ENCODE results near the gene NFATC1.
"Not testable (repeated sequence)": the region's sequence is repeated elsewhere in the genome, so short reads cannot be mapped to it uniquely, and the experiment has no call there.

NFATC1 gene

DNA sequence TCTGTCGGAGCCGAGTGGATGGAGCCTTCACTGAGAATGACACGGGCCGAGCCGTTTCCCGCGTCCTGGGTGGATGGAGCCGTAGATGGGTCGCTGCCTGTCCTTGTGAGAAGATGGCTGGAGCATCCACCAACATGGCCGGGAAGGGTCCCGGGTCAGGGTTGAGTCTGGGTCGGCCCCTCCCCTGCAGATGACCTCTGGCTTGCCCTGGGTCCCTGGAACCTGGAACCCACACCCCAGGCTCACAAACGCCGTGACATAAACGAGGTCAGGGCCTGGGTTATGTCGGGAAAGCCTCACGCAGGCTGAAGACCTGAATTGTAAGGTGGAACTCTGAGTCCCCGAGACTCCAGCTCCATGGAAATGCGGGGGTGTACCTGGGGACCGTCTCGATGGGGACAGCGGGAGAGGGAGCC is 94.9 kb downstream of the NFATC1 start:
- DNase-seq (ENCODE audit: low spot score) = no peak

DNA sequence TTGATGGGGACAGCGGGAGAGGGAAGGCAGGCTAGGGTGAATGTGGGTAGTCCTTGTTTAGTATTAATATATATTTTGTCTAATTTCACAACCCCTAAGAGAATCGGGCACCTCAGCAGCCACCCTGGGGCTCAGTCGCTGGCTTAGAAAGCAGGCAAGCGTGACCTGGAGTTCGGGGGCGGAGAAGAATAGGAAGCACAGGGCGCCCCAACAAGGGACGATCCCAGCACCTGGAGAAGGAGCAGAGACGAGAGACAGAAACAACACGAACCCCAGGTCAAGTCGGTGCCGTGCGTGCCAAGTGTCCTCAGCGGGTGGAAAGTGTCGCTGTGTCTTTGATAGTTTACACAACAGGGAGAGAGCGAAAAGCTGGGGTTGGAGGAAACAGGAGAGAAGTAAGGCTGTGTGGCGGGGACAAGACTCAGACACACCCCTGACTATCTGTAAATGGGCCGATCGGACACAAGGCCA is 95.4 kb downstream of the NFATC1 start:
- no peak for DNase-seq (ENCODE audit: low spot score)

DNA sequence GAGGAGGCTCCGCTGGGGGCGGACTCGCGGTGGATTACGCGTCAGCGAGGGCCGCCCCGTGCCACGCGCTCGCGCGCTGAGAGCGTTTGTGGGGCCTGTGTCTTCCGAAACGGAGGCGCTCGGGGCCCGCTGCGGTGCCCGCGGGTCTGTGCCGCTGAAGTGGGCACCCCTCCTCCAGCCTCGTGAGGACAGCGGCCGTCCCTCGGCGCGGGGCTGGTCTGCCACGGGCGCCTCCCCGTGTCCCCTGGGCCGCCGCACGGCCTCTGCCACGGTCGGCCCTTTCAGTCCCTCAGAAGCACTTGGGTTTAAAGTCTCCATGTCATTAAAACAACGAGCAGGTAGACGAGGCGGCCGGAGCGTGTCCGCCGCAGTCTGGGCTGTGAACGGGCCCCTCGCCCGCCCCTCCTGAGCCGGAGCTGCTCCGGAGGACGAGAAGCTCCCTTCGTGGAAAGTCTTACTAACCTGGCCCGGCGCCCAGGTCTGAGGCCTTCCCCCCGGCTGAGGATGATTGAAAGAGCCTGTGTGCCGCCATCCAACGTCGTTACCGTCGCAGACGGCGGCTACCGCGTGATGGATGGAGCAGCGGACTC is 97.6 kb downstream of the NFATC1 start:
- DNase-seq (ENCODE audit: low spot score) = no peak

DNA sequence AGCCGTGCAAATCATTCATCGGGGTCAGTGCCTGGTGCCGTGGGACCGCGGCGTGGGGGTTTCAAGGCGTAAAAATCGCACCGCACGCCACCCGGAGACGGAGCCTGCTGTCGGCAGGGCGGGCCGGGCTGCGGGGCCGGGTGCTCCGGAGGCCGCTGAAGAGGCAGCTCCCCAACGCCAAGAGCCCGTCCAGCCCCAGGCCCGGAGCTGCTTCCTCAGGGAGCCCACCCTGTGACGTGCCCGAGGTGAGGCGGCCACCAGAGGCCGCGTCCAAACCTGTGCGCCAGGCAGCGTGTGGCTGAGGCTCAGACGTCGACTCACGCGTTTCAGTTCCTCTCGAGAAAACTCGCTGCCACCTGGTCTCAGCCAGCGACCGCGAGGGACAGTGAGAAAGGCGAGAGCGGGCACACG is 98.1 kb downstream of the NFATC1 start:
- no peak for DNase-seq (ENCODE audit: low spot score)

DNA sequence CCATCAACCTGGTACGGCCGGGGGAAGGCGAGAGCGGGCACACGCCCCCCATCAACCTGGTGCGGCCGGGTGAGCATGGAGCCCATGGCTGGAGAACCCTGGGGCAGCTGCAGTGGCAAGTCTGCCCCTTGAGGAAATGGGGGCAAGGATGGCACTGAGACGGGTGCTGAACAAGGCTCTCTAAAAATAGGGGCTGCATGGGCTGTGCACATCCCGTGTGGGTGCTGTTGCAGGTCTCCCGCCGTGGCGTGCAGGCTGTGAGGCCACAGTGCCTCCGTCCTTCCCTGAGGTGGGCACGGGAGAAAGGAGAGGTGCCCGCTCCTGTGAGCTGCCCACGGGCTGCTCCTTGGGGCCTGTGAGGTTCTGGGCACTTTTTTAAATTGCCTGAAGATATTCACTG is 99.2 kb downstream of the NFATC1 start:
- DNase-seq (ENCODE audit: low spot score) = no peak

DNA sequence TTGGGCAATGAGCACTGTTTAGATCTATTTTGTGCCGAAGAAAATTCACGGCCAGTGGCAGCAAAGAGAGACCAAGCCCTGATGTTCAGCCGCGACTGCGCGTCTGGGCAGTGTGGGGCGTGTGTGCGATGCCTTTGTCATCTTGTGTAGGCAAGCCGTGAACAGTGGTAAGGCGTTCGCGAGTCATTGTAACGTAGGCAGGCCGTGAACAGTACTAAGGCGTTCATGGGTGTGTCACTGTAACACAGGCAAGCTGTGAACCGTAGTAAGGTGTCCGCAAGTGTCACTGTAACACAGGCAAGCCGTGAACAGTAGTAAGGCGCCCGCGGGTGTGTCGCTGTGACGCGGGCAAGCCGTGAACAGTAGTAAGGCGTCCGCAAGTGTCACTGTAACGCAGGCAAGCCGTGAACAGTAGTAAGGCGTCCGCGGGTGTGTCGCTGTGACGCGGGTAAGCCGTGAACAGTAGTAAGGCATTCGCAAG is 99.9 kb downstream of the NFATC1 start:
- no peak for DNase-seq (ENCODE audit: low spot score)

DNA sequence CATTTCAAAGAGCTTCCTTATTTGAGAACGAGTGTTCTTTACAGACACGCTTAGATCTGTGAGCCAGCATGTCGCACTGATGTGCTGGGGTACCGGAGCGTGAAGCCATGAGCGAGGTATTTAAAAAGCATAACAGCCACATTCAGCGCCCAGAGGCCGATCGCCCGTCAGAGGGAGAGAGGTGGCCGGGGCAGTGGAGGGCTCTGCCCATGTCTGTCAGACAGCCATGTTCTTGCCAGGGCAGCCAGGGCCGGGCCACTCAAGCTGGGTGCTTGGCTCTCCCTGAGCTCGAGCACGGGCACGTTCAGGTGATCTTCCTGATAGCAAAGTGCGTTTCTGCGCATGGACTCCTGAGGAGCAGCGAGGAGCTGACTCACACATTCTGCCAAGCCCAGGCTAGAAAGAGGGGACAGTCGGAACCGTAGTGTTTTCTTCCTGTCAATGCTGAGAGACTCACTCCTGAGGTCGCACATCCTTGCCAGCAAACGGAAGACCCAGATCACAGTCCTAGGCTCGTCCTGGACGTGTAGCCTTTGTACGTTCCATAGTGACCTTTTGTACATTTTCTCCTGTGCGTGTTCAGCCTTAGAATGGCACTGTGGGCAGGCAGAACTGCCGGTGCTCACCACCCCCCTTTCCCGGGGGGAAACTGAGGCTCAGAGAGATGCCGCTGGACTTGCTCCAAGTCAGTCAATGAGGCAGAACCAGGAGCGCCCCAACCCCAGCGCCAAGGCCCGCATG is 100.7 kb downstream of the NFATC1 start:
- DNase-seq (ENCODE audit: low spot score) = no peak

DNA sequence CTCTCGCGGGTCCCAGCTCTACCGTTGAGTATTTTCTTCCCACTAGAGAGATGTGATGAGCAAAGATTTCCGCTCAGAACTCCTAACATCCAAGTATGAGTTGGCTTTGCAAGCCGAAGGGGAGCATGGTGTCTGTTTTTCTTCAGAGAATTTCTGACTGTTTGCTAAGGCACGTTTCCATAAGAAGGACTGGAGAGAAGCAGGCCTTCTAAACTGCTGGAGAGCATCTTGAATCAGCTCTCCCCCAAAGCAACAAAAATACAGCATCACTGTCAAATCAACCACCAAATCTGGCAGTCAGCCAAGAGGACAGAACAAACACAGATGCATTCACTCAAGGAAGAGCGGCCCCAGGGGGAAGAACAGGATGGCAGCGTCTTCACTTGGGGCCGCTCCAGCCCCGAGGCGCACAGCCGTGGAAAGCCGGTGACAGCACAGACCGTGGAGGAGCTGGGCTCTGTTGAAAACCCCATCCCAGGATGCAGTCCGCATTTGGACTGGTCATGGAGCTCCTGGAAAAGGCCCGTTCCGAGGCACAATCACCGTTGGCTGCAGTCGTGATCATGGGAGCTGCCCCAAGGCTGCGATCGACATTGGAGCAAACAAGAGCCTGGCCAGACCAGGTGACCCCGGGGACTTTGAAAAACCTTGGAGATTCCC is 101.4 kb downstream of the NFATC1 start:
- DNase-seq (ENCODE audit: low spot score) = peak; percentile 38

DNA sequence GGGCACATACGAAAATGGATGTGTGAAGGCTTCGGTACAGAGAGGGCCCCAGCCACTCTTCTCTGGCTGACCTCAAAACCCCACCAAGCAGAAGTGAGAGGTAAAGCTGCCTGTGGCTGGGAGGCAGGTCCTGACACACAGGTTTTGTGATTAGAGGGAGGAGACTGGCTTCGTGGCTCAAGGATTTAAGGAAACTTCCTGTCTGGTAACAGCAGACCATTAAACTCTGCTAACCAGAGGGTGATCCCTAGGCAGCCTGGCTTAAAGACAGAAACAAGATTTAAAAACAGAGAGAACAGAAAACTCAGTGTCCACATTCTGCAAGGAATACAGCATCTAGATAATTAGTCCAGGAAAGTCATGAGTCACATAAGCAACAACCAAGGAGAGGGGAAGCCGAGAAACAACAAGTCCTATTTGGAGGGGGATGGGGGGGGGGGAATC is 101.9 kb downstream of the NFATC1 start:
- no peak for DNase-seq (ENCODE audit: low spot score)

DNA sequence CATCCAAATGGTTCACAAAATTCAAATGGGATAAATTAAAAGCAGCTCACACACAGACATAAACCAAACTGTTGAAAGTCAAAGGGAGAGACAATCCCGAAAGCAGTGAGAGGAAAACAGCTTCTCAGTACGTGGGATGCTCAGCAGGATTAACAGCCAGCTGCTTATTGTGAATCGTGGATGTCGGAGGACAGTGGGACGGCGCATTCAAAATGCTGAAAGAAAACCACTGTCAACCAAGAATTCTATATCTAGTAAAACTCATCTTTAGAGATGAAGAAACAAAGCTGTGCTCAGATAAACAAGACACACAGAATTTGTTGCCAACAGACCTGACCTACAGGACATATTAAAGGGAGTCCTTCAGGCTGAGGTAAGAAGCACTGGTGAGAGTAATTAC is 102.9 kb downstream of the NFATC1 start:
- DNase-seq (ENCODE audit: low spot score) = no peak

DNA sequence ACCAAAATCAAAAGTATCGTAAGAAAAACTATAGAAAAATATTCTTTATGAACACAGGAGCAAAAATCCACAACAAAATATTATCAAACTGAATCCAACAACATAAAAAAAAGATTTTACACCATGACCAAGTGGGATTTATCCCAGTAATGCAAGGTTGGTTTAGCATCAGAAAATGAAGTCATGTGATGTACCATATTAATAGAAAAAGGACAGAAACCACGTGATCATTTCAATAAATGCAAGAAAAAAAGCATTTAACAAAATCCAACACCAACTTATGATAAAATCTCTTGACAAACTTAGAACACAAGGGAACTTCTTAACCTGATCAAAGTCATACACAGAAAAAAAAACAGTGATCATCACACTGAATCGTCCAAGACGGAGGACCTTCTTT is 105.3 kb downstream of the NFATC1 start:
- no peak for DNase-seq (ENCODE audit: low spot score)

DNA sequence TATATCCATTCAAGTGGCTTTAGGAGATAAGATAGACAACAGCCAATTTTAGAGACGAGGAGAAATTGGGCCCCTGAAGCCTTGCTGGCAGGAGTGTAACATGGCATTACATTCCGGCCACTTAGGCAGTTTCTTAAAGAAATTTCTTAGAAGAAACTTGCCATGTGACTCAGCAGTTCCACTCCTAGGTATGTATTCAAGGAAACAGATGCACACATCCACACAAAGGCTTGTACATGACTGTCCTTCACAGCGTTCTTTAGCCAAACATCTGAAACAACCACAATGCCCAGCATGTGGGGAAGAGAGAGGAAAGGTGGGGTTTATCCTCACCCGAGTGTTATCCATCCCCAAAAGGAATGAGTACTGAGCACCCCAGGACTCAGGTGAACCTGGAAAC is 107.1 kb downstream of the NFATC1 start:
- DNase-seq (ENCODE audit: low spot score) = no peak

DNA sequence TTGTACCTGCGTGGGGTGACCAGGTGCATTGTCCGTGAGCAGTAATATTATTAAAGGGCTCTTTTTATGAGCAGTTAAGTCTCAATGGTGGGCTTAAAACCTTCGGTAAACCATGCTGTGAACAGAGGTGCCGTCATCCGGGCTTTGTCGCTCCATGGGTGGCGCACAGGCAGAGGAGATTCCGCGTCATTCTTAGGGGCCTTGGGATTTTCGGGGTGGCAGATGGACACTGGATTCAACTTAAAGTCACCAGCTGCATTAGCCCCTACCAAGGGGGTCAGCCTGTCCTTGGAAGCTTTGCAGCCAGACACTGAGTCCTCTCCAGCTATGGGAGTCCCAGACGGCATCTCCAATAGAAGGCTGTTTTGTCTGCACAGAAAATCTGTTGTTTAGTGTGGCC is 107.7 kb downstream of the NFATC1 start:
- no peak for DNase-seq (ENCODE audit: low spot score)

DNA sequence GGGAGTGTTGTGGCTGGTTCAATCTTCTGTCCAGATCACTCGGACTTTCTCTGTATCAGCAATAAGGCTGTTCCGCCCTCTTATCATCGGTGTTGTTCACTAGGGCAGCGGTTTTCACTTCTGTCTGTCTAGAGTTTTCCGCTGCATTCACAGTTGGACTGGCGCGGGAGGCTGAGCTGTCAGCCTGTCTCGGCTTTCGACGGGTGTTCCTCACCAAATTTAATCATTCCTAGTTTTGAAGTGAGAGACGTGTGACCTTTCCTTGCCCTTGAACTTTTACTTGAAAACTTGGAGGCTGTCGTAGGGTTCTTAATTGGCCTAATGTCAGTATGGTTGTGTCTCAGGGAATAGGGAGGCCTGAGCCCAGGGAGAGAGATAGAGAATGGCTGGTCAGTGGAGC is 108.3 kb downstream of the NFATC1 start:
- DNase-seq (ENCODE audit: low spot score) = no peak

DNA sequence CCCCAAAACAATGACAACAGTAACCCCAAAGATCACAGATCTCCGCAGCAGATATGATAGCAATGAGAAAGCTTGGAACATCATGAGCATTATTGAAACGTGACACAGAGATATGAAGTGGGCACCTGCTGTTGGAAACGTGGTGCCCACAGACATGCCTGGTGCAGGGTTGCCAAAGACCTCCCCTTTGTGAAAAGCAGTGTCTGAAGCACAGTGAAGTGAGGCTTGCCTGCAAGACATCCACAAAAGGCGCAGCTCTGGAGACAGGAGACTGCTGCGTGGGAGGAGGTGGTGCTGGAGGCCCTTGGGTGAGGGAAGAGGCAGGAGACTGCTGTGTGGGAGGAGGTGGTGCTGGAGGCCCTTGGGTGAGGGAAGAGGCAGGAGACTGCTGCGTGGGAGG is 108.8 kb downstream of the NFATC1 start:
- DNase-seq (ENCODE audit: low spot score) = not testable (repeated sequence)

DNA sequence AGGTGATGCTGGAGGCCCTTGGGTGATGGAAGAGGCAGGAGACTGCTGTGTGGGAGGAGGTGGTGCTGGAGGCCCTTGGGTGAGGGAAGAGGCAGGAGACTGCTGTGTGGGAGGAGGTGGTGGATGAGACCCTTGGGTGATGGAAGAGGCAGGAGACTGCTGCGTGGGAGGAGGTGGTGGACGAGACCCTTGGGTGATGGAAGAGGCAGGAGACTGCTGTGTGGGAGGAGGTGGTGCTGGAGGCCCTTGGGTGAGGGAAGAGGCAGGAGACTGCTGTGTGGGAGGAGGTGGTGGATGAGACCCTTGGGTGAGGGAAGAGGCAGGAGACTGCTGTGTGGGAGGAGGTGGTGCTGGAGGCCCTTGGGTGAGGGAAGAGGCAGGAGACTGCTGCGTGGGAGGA is 109.7 kb downstream of the NFATC1 start:
- DNase-seq (ENCODE audit: low spot score) = not testable (repeated sequence)

DNA sequence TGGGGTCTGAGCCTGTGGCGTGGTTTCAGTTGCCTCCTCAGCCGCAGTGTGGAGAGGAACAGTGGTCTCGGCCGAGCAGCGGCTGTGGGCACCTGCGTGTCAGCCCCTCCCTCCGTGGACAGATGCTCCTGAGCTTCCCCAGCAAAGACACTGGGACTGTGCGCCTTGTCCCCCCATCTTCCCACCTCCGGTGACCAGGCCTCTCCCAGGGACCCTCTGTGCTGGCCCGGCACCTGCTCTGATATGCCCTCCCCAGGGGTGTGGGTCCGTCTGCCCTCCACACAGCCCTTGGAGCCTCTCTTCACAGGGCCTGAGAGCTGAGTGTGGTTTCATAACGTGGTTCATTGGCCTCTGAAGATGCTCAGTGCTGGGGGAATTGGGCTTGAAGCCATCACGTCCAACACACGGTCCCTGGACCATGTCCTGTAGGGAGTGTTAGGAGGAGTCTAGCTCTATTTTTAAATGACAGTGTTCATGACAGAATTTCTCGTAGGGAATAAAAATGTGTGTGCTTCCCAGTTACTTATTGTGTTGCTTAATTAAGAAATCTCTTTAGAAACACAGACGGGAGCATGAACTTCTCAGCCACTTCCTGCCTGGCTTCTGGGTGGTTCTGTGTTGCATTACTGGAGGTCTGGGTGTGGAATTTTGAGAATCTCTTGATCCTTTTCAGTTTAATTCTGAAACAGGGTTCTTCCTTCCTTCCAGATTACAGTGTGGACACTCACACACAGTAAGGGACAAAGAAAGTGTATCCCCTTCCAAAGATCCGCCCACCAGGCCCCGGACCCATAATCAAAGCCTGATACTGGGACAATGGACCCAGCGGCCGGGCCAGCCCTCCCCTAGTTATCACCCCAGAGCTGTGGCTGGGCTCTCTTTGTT is 110.7 kb downstream of the NFATC1 start:
- no peak for DNase-seq (ENCODE audit: low spot score)

DNA sequence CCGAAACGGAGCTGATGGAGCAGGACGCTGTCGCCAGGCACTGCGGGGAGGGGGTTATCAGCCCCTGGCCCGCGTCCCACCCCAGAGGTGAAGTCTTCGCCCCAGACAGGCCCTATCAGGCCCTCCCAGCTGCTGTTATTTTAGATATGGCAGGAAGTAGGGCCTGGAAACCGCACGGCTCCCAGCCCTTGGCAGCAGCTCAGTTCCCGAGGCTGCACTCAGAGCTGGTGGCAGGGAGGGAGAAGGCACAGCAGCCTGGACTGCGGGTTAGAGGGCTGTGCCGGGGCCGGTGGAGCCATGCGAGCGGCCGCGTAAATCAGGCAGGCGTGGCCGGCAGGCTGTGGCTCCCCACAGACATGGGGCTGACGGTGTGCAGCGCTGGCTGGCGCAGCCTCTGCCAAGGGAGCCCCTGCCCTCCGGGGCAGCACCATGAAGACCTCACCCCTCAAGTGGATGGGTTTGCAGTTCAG is 111.4 kb downstream of the NFATC1 start:
- peak; percentile 45 for DNase-seq (ENCODE audit: low spot score)

DNA sequence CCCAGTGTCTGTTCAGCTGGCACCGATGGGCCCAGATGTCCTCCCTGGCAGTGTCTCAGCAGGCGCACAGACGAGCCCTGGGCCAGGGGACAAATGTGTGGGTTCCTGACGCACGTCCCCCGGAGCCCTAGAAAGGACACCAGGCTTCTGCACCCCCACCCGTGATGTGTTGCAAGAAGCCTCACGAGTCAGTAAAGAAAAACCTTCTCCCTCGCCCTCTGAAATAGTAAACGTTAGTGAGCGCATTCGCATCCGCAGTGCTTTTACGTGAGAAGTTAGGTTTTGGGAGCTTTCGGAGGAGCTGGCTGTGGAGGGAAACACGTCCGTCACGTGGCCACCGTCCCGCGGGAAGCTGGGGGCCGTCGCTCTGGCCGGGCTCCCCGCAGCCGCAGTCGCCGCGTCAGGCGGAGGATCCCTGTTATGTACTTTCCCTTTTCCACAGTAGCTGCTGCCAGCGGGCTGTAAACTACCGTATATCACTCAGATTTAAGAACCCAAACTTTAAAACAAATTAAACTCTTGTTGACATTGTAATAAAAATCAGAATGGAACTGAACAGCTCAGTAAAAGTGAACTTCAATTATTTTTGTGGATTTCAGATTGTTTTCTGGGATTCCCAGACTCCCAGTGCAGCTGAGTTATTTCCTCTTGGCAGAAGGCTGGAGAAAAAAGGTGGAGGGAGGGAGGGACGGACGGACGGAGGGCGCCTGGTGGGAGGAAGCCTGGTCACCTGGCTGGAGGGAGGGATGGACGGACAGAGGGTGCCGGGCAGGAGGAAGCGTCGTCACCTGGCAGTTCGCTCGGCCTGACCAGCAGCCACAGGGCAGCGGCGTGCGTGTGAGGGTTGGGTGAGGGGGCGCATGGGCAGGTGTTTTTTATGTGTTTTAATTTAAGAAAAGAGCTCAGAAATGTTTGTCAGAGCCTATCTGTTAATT is 112.1 kb downstream of the NFATC1 start:
- peak; percentile 51 for DNase-seq (ENCODE audit: low spot score)

Data from putamen (tissue), 1 donor.